OCI-LY7 (cell line): ENCODE measurements around the gene CIDEB. TPM values are rescaled to one million over a fixed set of nuclear protein-coding genes. Genes with fewer than 3 reads are reported as not detected.

Experiments
- BruUV-seq: library from RNA; stranded (reverse); fragments of 400-500 nt; replicated peaks from 2 replicates; lab custom pipeline; 2021; lab: Mats Ljungman, UMichigan
- CTCF ChIA-PET: fragments of 300-600 bp; sonication (Branson Sonifier 250); formaldehyde crosslinking; loops from one replicate; lab custom pipeline; 2022; ENCODE audit warnings: antibody characterized with exemption; ENCODE audit not compliant: unreplicated experiment; lab: Charles Lee
- POLR2A ChIA-PET: fragments of 300-600 bp; sonication (Branson Sonifier 250); formaldehyde crosslinking; loops from one replicate; lab custom pipeline; 2022; ENCODE audit warnings: antibody characterized with exemption; lab: Charles Lee
- DNase-seq: peaks from one replicate; pipeline ENCODE4 v3.0.0-alpha.2; 2015; ENCODE audit warnings: low spot score
- H2AFZ ChIP-seq: fragments of 200-600 bp; sonication (generic), shearing (Covaris generic); 2 replicates; pipeline ENCODE4 v1.6.1; 2014; ENCODE audit warnings: mild to moderate bottlenecking, antibody characterized with exemption, low read length, moderate library complexity
- H3K27ac ChIP-seq: fragments of 200-600 bp; sonication (generic); 2 replicates; pipeline ENCODE4 v1.5.1; 2014; ENCODE audit warnings: mixed run types, low read depth, mild to moderate bottlenecking, moderate library complexity, low read length, inconsistent platforms; ENCODE audit not compliant: poor library complexity, severe bottlenecking
- H3K36me3 ChIP-seq: fragments of 200-600 bp; sonication (generic); 2 replicates; pipeline ENCODE4 v1.6.1; 2014; ENCODE audit warnings: mild to moderate bottlenecking, antibody characterized with exemption, low read length, moderate library complexity, mixed read lengths; ENCODE audit not compliant: insufficient read depth
- H3K4me1 ChIP-seq: fragments of 200-600 bp; sonication (generic); 2 replicates; pipeline ENCODE4 v1.5.1; 2014; ENCODE audit warnings: mild to moderate bottlenecking, low read length; ENCODE audit not compliant: insufficient read depth, poor library complexity, severe bottlenecking
- H3K4me2 ChIP-seq: fragments of 200-600 bp; sonication (generic); 2 replicates; pipeline ENCODE4 v1.6.1; 2014; ENCODE audit warnings: mild to moderate bottlenecking, low read length
- H3K4me3 ChIP-seq: fragments of 200-600 bp; sonication (generic); 2 replicates; pipeline ENCODE4 v1.5.1; 2014; ENCODE audit warnings: mild to moderate bottlenecking, low read depth, low read length; ENCODE audit not compliant: poor library complexity, severe bottlenecking
- H3K79me2 ChIP-seq: fragments of 200-600 bp; sonication (generic); 2 replicates; pipeline ENCODE4 v1.6.1; 2016; ENCODE audit warnings: low read depth, mild to moderate bottlenecking, low read length, moderate library complexity, mixed read lengths; ENCODE audit not compliant: insufficient read depth
- H3K9me2 ChIP-seq: fragments of 200-600 bp; sonication (generic); 2 replicates; pipeline ENCODE4 v1.6.1; 2016; ENCODE audit warnings: mild to moderate bottlenecking, low read length, mixed read lengths; ENCODE audit not compliant: insufficient read depth
- H3K9me3 ChIP-seq: fragments of 200-600 bp; sonication (generic); 2 replicates; pipeline ENCODE4 v1.6.1; 2014; ENCODE audit warnings: mild to moderate bottlenecking, mixed run types, low read length, mixed read lengths
- H4K20me1 ChIP-seq: fragments of 200-600 bp; sonication (generic); 2 replicates; pipeline ENCODE4 v1.6.1; 2014; ENCODE audit warnings: mild to moderate bottlenecking, antibody characterized with exemption, low read length, moderate library complexity, mixed read lengths; ENCODE audit not compliant: insufficient read depth
- EZH2phosphoT487 ChIP-seq: fragments of 200-600 bp; sonication (generic); IDR thresholded peaks from 2 replicates; pipeline ENCODE4 v1.6.1; 2018; ENCODE audit warnings: low read depth, borderline replicate concordance, mild to moderate bottlenecking, mixed run types, antibody characterized with exemption, low read length, moderate library complexity, mixed read lengths
- intact Hi-C: fragments of 100-400 bp; cut with micrococcal nuclease; formaldehyde crosslinking; loops from one replicate; pipeline ENCODE4 v1.10.0; 2022; ENCODE audit not compliant: unreplicated experiment
- total RNA-seq, 2 experiments: library from RNA; depleted of rRNA in 1 of 2; stranded (reverse); fragments of >200 nt in 1 of 2; shearing (Covaris generic) in 1 of 2; gene quantifications; 2 replicates each; pipeline ENCODE4 v1.2.3, GENCODE V29; 2014 to 2022
- TF ChIP-seq, protein P1 (sequence below): fragments of 200-600 bp; sonication (generic); conservative IDR thresholded peaks from 2 replicates; pipeline ENCODE4 v1.5.1; 2014; ENCODE audit warnings: mild to moderate bottlenecking, antibody characterized with exemption, low read length, moderate library complexity, mixed read lengths

Gene CIDEB
- total RNA-seq, 2 experiments from 2014 or later, result 1.6 TPM; not detected in 1

DNA sequence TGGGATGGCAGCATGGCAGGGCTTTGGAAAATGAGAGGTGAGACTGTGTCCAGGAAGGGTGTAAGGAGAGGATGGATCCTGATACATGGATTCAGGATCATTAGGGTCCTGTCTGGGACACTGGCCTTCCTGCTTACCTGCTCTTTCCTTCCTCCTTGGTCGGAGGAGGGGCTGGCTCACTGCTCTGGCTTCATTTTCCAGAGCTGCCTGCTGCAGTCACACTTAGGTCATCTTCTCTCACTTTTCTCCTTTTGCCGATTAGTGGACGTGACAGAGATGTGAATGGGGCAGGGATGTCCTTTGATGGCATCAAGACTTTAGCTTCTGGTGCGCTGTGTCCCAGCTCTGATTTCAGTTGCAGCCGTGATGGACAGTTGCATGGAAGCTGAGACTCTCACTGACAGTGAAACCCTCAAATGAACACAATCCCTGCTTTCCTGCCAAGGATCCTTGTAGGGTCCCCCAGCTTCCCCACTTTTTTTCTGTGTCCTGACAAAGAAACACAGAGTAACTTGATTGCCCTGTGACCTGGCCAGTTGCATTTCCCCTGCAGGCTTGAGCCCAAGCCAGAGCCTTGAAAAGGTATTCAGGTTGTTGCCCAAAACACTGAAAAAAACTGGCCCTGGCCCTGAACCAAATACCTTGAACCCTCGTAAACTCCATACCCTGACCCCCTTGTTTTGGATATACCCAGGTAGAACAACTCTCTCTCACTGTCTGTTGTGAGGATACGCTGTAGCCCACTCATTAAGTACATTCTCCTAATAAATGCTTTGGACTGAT lies 756 bp upstream of the CIDEB start:
- H3K9me3 ChIP-seq, result no peaks in the 10 kb centered on the region
- no peak overlapping the region for H2AFZ ChIP-seq
- peaks cover 86% of the 10 kb centered on the region for H3K36me3 ChIP-seq
- H3K79me2 ChIP-seq, result no peaks in the 10 kb centered on the region
- no peak for DNase-seq
- no TSS peak for BruUV-seq
- TF ChIP-seq, protein P1, sequence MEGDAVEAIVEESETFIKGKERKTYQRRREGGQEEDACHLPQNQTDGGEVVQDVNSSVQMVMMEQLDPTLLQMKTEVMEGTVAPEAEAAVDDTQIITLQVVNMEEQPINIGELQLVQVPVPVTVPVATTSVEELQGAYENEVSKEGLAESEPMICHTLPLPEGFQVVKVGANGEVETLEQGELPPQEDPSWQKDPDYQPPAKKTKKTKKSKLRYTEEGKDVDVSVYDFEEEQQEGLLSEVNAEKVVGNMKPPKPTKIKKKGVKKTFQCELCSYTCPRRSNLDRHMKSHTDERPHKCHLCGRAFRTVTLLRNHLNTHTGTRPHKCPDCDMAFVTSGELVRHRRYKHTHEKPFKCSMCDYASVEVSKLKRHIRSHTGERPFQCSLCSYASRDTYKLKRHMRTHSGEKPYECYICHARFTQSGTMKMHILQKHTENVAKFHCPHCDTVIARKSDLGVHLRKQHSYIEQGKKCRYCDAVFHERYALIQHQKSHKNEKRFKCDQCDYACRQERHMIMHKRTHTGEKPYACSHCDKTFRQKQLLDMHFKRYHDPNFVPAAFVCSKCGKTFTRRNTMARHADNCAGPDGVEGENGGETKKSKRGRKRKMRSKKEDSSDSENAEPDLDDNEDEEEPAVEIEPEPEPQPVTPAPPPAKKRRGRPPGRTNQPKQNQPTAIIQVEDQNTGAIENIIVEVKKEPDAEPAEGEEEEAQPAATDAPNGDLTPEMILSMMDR, result peak; percentile 40; the same call in 1 of the 2 replicates
- TF ChIP-seq EZH2phosphoT487, result no peak
- no peak overlapping the region for H3K4me2 ChIP-seq
- H4K20me1 ChIP-seq, result no peaks in the 10 kb centered on the region
- no peaks in the 10 kb centered on the region for H3K9me2 ChIP-seq
- CTCF ChIA-PET, result interaction anchor here (0.7 to 3.1 kb wide), 6 partner anchors 33 to 134 kb away, joined by 3 to 17 read pairs (median 3); partner anchors contain the start of genes RABGGTA and TINF2
- POLR2A ChIA-PET, result interaction anchor here (0.6 to 1.4 kb wide), 6 partner anchors 9 to 476 kb away, joined by 3 to 6 read pairs (median 4); partner anchors contain the start of genes DHRS1 and NOP9
- H3K27ac ChIP-seq, result no peak overlapping the region
- intact Hi-C loops, result no loop called here
- H3K4me3 ChIP-seq, result no peak overlapping the region
- peaks cover 32% of the 10 kb centered on the region for H3K4me1 ChIP-seq

DNA sequence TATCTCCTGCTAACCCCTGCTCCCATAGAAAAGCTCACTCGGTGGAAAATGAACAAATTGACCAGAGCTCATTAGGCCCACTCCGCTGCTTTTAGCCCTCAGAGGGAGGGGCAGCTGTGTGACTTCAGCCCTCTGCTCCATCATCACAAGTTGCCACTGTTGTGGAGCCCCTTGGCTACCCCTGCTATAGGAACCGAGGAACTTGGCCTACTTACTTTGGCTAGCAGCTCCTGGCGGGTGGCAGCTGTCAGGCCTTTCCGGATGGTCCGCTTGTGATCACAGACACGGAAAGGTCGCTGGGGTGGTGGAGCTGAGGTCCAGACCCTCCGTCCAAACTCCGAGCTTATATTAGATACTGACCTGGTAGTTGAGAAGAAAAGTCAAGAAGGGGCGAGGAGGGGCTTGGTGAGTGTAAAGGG lies 612 bp downstream of the CIDEB start:
- no peak overlapping the region for H3K27ac ChIP-seq
- H3K9me3 ChIP-seq, result no peaks in the 10 kb centered on the region
- H3K9me2 ChIP-seq, result no peaks in the 10 kb centered on the region
- no peak overlapping the region for H3K4me3 ChIP-seq
- peaks cover 18% of the 10 kb centered on the region for H3K4me1 ChIP-seq
- DNase-seq, result no peak
- TF ChIP-seq, protein P1, result no peak
- TF ChIP-seq EZH2phosphoT487, result no peak
- H3K4me2 ChIP-seq, result no peak overlapping the region
- H2AFZ ChIP-seq, result no peak overlapping the region
- ChIA-PET POLR2A (interaction anchor here (1.4 kb wide), 1 partner anchor 8 kb away, joined by 3 read pairs; the partner anchor contains the start of genes DHRS1 and NOP9), CTCF (interaction anchor here (0.5 to 3.1 kb wide), 4 partner anchors 62 to 125 kb away, joined by 3 to 17 read pairs (median 7); partner anchors contain the start of gene TINF2)
- no peaks in the 10 kb centered on the region for H3K79me2 ChIP-seq
- H3K36me3 ChIP-seq, result peaks cover 97% of the 10 kb centered on the region
- intact Hi-C loops, result no loop called here
- H4K20me1 ChIP-seq, result no peaks in the 10 kb centered on the region
- BruUV-seq, result TSS peak; percentile 43
